Psoas muscle (tissue), 8 donors: ENCODE results near the gene HSD17B12. TPM values are rescaled to one million over a fixed set of nuclear protein-coding genes. Genes with fewer than 3 reads are reported as not detected.

Experiments
- ATAC-seq, 4 donors: fragments of 200-7000 bp; cut with Tn5 transposase; one replicate each; pipeline ENCODE4 v1.9.1; 2020; ENCODE audit warnings: moderate library complexity in 3 of 4, mild to moderate bottlenecking in 2 of 4
- DNase-seq, 2 donors: peaks; one replicate each; pipeline ENCODE4 v3.0.0-alpha.2; 2020
- H3K27ac ChIP-seq: fragments of 200-600 bp; one replicate; pipeline ENCODE4 v1.8.0; 2022
- H3K27me3 ChIP-seq, 3 donors: fragments of 200-600 bp in 1 of 3; one replicate each; pipeline versions ENCODE4 v1.6.1 to v1.8.0; 2013 to 2022; ENCODE audit warnings: low read length in 2 of 3, mild to moderate bottlenecking in 2 of 3, moderate library complexity in 1 of 3; ENCODE audit not compliant: insufficient read depth in 3 of 3
- H3K36me3 ChIP-seq, 2 donors: fragments of 200-600 bp in 1 of 2; one replicate each; pipeline versions ENCODE4 v1.6.1 to v1.8.0; 2013 to 2022; ENCODE audit warnings: low read depth in 1 of 2, mild to moderate bottlenecking in 1 of 2, moderate library complexity in 1 of 2; ENCODE audit not compliant: insufficient read depth in 1 of 2
- H3K4me1 ChIP-seq: fragments of 200-600 bp; one replicate; pipeline ENCODE4 v1.8.0; 2022
- H3K4me3 ChIP-seq: fragments of 200-600 bp; one replicate; pipeline ENCODE4 v1.8.0; 2022; ENCODE audit warnings: mild to moderate bottlenecking
- H3K9me3 ChIP-seq: fragments of 200-600 bp; one replicate; pipeline ENCODE4 v1.8.0; 2022
- CTCF ChIP-seq: fragments of 200-600 bp; IDR thresholded peaks from one replicate; pipeline ENCODE4 v1.8.0; 2022; ENCODE audit warnings: antibody characterized with exemption
- WGBS, 3 donors: extraction: QIAGEN DNeasy Blood & Tissue Kit; methylation state at CpG; one replicate each; pipeline versions ENCODE4 v1.1.6 to v1.1.7; 2013; 5-methylcytosine and 5-hydroxymethylcytosine counted together
- intact Hi-C, 2 donors: fragments of 100-400 bp; cut with DNase I; formaldehyde crosslinking; loops; one replicate each; pipeline versions ENCODE4 v1.11.0 to v1.14.2; 2022
- polyA plus RNA-seq, 3 donors: library from polyadenylated mRNA; stranded (reverse); fragments of 200-250 nt; gene quantifications; one replicate each; pipeline ENCODE4 v1.2.3, GENCODE V29; 2013
- total RNA-seq, 4 donors: library from RNA; stranded (reverse); fragmentation: NEBNext Ultra II Directional in 2 of 4; extraction: Animal tissue kit (Norgen Biotek cat#: 25700) in 2 of 4; gene quantifications; one replicate each; pipeline versions ENCODE4 v1.2.1 to v1.2.4, GENCODE V29; 2021 to 2023
- donor health status: healthy with polysubstance abuse.
- donor health status: DM: no; HTN: no; CAD: no; lungs with moderate emphysema.
- donor health status: Bipolar disorder and iron deficiency.
- donor health status: healthy.
- donor health status: DM: yes; HTN: yes; CAD: no.
- donor health status: DM: no; HTN: no; CAD: no.
- donor health status: DM: no; HTN: no; CAD: no.
- donor health status: DM: yes; HTN: yes; CAD: no.

The HSD17B12 gene
- total and polyA plus RNA-seq, 7 donors, result 29.2 to 82.0 (median 45.0) TPM

GRCh38 chr11:43708776-43709175, 28.2 kb downstream of the HSD17B12 start:
- WGBS, 3 donors, result 72 to 85% (median 76%) methylated on average over 4 of the region's 4 CpGs
- DNase-seq (no peak), ATAC-seq (peak in 2 of 4 donors; percentile 66 to 80)
- H3K4me3 ChIP-seq, result no peak overlapping the region
- H3K36me3 ChIP-seq, result no peaks in the 10 kb centered on the region
- peak; percentile 48 for TF ChIP-seq CTCF
- H3K4me1 ChIP-seq, result no peaks in the 10 kb centered on the region
- H3K9me3 ChIP-seq, result no peaks in the 10 kb centered on the region
- no peak overlapping the region for H3K27ac ChIP-seq
- intact Hi-C loops, result loop anchor here in 1 of 2 donors (10.0 kb wide), 1 partner anchor 154 kb away; no protein-coding TSS in a partner anchor
- H3K27me3 ChIP-seq, result no peaks in the 10 kb centered on the region

- no peaks in the 10 kb centered on the region for H3K36me3 ChIP-seq
- H3K27me3 ChIP-seq, result no peaks in the 10 kb centered on the region
- no peak overlapping the region for H3K4me3 ChIP-seq
- no peak for TF ChIP-seq CTCF
- no peak overlapping the region for H3K27ac ChIP-seq
- H3K9me3 ChIP-seq, result no peaks in the 10 kb centered on the region
- WGBS, 3 donors, result 33 to 47% (median 45%) methylated on average over 1 of the region's 1 CpG
- ATAC-seq, result peak in 3 of 4 donors; percentile 43 to 81 (median 55)
- no peak for DNase-seq
- no peaks in the 10 kb centered on the region for H3K4me1 ChIP-seq
- intact Hi-C loops, result loop anchor here (10.0 kb wide), 2 partner anchors 135 to 155 kb away; no protein-coding TSS in a partner anchor
Observed at GRCh38 chr11:43709689-43710088, 29.2 kb downstream of the HSD17B12 start.

GRCh38 chr11:43712676-43713075, 32.1 kb downstream of the HSD17B12 start:
- H3K4me3 ChIP-seq, result no peak overlapping the region
- H3K9me3 ChIP-seq, result no peaks in the 10 kb centered on the region
- H3K27me3 ChIP-seq, result no peaks in the 10 kb centered on the region
- DNase-seq, result no peak
- H3K4me1 ChIP-seq, result peaks cover 12% of the 10 kb centered on the region
- 90 to 93% (median 92%) methylated on average over 4 of the region's 4 CpGs for WGBS, 3 donors
- H3K27ac ChIP-seq, result no peak overlapping the region
- intact Hi-C loops, result loop anchor here in 1 of 2 donors (10.0 kb wide), 1 partner anchor 138 kb away; no protein-coding TSS in a partner anchor
- H3K36me3 ChIP-seq, result no peaks in the 10 kb centered on the region
- ATAC-seq, result no peak
- no peak for TF ChIP-seq CTCF

- no peaks in the 10 kb centered on the region for H3K9me3 ChIP-seq
- no peak for TF ChIP-seq CTCF
- H3K27me3 ChIP-seq, result no peaks in the 10 kb centered on the region
- DNase-seq (no peak), ATAC-seq (no peak)
- WGBS, 3 donors, result 100% methylated on average over 1 of the region's 1 CpG
- no peak overlapping the region for H3K27ac ChIP-seq
- H3K36me3 ChIP-seq, result no peaks in the 10 kb centered on the region
- H3K4me1 ChIP-seq, result peaks cover 25% of the 10 kb centered on the region
- H3K4me3 ChIP-seq, result no peak overlapping the region
- intact Hi-C loops, result loop anchor here in 1 of 2 donors (10.0 kb wide), 1 partner anchor 144 kb away; no protein-coding TSS in a partner anchor
Observed at GRCh38 chr11:43718373-43718772, 37.8 kb downstream of the HSD17B12 start.

GRCh38 chr11:43723617-43724016, 43.1 kb downstream of the HSD17B12 start:
- 12 to 35% (median 13%) methylated on average over 3 of the region's 3 CpGs for WGBS, 3 donors
- ATAC-seq, result peak in 3 of 4 donors; percentile 58 to 82 (median 64)
- H3K27ac ChIP-seq, result no peak overlapping the region

More at GRCh38 chr11:43723617-43724016, 43.1 kb downstream of the HSD17B12 start:
- intact Hi-C loops, result loop anchor here in 1 of 2 donors (5.0 kb wide), 1 partner anchor 36 kb away; no protein-coding TSS in a partner anchor
- H3K36me3 ChIP-seq, result no peaks in the 10 kb centered on the region
- H3K27me3 ChIP-seq, result no peaks in the 10 kb centered on the region
- H3K4me3 ChIP-seq, result no peak overlapping the region
- H3K9me3 ChIP-seq, result no peaks in the 10 kb centered on the region
- DNase-seq, result no peak
- H3K4me1 ChIP-seq, result peaks cover 21% of the 10 kb centered on the region
- TF ChIP-seq CTCF, result no peak
